AG08395 (cell line): Measurements from ENCODE around the gene WARS2.

ENCODE experiments used
- DNase-seq: peaks from one replicate; pipeline ENCODE4 v3.0.0; 2012; ENCODE audit warnings: mixed read lengths, low spot score

The WARS2 gene

DNA sequence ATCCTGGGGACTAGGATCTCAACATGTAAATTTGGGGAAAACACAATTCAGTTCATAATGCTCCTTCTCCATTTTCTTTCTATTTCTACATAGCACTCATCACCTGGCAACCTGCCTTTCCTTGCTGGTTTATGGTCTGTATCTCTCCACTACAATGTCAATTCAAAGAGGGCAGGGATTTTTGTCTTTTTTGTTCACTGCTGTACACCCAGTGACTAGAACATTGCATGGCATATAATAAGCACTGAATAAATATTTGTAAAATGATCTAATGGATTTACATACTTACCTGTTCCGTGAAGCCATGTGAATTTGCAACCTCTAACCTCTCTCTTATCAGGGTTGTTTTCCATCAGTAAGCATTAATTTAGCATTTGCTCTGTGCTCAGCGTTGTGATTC, 124.9 kb downstream of the WARS2 start:
- DNase-seq, result no peak

DNA sequence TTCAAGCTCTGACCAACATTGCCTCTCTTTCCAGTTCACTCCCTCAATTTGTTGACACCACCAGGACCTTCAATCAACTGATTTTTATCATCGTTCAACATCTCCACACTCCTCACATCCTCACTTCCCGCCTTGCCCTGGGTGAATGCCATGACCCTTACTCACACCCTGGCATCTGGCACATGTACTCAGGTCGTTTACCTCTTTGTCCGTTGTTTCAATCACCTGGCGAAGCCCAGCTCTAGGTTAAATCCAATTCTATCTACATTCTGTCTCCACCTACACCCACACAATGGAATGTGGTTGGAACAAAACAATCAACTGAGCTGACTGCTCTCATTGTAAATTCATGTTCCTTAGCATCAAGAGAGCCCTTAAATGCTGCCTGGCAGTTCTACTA, 128.1 kb downstream of the WARS2 start:
- DNase-seq, result no peak

DNA sequence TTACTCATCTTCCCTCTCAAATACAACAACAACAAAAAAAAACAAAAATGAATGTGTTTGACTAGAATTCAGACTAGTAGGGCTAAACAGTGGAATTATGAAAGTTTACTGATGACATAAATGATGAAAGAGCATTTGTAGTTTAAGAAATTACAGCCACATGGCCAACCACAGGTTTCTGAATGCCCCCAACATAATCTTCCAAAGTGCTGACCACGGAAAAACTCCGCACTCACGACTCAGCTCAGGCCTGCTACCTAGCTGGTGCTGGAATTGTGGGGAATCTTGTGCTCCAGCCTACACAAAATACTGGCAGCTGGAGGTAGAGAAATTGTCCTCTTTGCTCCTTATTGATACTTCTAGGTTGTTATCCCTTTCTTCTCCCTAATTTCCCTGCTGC, 128.7 kb downstream of the WARS2 start:
- DNase-seq, result no peak

DNA sequence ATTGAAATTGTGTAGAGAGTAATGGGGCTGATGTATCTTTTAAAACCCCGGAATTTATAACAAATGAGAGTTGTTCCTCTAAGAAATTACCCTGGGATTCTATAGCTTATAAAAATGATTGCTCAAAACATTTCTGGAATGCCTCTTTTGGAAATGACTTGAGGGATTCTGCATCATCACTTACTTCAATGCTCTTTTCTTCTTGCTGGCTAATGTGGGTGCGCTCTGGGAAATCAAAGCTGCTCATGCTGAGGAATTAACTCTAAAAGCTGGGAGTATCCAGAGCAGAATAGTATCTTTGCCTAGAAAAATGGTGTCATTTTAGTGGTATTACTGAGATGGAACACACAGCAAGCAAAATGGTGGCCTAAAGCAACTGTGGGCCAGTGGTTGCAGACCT, 129.3 kb downstream of the WARS2 start:
- DNase-seq, result no peak

DNA sequence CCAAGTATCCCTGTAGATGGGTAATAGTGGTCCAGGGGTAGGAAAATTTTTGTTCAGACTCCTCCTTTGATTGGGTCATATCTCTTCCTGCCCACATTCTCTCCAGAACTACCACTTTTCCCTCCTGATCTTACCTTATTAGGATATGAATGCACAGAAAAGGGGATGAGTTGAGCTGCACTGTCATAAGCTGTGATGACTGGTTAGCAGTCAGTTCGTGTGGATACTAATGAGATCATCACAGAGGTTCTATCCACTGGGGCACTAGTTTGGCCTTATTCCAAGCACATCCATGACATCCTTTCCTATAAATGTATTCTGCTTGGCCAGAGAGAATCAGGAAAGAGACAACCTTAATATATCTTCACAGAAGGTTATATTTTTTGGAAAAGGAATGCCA, 130.3 kb downstream of the WARS2 start:
- no peak for DNase-seq

DNA sequence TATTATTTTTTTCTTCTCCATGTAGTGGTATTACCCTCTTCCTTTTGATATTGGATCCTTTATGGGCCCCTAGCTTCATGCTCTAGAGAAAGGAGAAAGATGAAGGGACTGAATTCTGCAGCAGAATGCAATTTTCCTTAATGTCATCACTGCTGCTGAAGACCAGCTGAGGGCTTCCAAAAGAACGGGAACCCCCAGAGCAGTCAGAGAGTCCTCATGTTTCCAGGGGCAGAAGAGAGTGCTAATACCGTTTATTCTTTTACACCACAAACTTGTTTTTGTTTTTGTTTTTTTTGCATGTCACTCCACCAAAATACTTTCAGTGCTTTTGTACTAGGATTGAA, 131.2 kb downstream of the WARS2 start:
- no peak for DNase-seq

DNA sequence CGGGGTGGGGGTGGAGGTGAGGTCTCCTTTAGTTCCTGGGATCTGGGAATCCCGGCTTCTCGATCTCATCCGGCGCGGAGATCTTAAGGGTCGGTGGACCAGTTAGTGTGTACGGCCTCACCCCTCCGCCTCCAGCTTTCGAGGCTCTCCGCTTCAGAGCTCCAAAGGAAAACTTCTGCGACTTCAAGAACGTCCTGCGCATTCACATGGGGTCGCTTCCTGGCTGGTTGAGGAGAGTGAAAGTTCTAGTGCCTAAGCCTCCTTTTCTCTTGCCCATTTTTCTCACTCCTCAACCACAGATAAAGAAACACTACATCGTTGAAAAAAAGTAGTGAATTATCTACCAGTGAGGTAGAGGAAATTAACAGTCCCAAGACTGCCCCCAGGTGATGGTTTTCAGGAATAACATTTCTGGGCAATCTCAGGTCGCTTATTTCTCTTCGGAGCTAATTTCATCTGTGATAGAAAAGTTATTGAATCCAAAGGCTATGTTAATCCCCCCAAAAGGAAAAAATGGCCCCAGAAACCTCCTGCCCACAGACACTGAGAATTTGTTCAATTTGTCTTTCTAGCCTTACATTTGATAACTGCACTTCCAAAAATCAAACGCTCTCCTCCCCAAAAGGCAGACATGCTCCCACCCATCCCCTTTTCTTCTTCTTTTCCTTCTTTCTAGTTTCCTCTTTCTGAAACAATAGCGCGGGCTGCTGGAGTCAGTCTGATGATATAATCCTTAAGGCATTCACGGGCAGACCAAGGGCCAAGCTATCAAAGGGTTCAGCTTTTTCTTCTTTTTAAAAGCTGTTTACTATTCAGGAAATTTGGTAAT, 131.8 kb downstream of the WARS2 start:
- DNase-seq, result peak; percentile 56

DNA sequence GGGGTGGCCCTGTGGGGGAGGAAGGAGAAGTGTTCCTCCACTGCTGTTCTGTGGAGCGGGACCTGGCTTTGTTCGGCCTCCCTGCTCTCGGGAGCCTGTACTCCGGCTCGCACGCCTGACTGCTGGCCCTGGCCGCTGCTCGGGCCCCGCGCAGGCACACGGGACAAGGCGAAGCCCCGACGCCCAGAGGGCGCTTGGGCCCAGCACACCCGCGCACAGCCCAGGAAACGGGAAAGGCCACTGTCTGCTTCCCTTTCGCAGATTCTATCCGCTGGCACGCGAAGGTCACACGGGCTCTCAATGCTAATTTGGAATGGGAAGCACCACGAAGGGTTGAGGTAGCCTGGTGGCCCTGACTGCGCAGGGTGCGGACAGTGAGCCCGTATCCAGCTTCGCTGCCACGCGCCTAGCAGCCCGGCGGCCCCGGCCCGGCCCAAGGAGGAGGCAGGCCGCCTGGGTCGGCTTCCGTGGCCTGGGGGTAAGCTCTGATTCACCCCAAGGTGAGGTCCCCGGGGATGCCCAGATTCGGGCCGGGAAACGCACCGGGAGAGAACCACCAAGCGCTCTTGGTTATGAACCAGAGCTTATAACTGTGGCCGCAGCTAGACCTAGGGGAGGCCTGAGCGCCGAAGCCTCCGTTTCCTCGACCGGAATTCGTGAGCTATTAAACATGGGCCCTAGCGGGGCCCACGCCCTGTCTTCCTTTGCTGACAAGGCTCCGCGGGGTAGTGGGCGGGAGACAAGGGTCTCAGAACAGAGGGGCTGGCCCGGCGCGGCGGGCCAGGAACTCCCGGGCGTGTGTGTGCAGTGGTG, 132.6 kb downstream of the WARS2 start:
- no peak for DNase-seq

DNA sequence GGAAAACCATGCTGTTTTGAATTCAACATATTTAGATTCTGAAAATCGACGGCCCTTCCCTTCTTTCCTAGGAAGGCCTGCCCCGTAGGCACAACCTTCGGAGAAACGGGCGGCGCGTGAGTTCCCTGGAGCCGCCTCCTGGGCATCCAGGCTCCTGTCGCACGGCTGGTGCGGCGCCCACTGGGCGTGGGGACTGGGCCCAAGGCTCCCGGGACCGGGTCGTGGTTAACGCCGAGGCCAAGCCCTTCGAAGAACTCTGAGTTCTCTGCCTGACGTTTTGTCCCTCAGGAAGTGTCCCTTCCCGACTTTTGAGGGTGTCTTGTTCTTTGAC, 133.1 kb downstream of the WARS2 start:
- DNase-seq, result no peak

DNA sequence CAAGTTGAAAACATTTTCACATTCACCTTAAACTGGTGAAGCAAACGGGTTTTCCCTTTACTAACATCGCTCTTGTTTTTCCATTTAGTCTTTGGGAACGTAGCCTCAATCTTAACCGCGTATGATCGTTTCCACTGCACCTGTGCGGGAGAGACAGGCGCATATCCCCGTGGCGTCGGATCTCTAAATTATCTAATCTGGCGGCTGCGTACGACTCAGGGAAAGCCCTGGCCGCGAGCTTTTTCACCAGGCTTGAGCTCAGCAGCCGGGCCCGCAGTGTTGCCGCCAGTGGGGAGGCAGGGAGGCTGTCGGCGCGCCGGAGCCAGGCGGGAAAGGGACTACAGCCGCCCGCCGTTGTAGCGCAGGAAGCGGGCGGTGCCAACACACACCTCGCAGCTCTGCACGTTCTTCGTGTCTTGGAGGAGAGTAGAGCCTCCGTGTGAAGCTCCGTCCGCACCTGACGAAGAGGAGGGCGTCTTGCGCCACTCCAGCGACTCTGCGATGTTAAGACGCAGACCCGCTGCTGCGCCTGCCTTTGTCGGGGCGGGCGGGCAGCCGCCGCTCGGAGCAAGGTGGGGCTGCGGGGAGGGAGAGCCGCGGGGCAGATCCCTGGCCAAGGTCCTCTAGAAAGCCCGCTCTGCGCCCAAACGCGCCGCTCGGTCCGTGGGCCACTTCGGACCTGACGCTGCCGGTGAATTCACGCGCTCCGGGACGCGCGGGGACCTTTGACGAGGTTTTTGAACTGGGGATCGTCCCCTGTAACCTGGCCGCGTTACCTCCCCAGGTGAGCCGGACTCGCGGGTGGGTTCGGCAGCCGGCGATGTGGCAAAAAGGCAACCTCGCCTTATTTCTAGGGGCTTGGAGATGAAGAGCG, 133.8 kb downstream of the WARS2 start:
- DNase-seq, result no peak

DNA sequence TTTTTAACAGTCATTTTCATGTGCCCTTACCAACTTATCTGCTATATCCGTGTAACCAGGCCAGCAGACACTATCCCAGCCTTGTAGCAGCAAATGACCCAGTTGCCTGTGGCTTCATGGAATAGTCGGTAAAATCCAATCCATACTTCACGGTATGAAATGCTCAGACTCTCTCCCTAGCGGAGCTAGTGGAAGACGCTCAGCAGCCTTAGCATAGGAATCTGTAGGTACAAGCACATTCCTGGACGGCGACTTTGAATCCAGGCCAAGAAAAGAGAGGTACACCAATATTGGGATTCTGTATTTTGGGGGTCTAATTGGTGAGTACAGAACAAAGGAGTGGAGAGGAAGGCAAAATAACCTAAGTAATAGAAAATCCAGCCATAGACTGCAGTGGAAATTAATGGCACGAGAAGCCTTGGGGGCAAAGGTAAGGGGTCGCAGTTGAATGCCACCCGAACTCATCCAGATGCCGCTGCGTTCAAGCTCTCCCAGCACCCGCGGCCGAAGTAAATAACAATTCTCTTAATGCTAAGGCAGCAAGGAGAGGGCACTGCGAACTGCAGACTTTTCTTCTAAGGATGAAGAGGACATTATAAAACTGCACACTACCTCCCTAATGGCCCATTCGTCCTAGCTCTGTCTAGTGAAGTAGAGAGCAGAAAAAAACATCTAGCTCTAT, 134.6 kb downstream of the WARS2 start:
- no peak for DNase-seq

DNA sequence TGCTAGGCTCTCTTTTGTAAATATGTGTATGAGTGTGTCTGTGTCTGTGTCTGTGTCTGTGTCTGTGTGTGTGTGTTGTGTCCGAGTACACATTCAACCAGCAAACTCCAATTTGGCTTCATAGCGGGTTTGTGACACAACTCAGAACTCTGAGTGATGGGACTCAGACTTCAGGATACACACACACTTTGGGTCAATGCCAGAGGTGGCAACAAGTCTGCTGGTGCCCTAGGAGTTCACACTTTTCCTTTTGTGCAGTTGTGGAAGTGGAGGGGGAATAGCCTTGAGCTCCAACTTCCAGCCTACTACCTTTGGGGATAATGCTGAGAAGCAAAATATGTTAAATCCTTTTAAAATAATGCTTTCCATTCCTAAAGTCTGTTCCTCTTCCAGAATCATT, 135.7 kb downstream of the WARS2 start:
- DNase-seq, result no peak

DNA sequence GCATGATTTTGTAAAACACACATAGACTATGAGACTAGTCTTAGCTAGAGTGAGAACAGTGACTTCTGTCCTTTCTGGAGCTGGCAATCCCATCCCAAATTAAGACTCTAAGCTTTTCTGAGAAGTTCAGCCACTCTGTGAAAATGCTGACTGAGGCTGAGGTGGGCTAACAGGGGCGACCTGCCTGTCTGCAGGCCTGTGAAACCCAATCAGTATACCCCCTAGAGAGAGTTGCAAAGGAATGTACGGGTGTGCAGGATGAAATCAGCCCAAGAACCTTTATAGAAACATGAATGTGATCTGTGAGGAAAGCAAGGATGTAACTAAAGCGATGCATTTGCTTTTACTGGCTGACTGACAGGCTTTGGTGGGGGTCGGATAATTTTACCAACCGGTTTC, 136.3 kb downstream of the WARS2 start:
- DNase-seq, result no peak

DNA sequence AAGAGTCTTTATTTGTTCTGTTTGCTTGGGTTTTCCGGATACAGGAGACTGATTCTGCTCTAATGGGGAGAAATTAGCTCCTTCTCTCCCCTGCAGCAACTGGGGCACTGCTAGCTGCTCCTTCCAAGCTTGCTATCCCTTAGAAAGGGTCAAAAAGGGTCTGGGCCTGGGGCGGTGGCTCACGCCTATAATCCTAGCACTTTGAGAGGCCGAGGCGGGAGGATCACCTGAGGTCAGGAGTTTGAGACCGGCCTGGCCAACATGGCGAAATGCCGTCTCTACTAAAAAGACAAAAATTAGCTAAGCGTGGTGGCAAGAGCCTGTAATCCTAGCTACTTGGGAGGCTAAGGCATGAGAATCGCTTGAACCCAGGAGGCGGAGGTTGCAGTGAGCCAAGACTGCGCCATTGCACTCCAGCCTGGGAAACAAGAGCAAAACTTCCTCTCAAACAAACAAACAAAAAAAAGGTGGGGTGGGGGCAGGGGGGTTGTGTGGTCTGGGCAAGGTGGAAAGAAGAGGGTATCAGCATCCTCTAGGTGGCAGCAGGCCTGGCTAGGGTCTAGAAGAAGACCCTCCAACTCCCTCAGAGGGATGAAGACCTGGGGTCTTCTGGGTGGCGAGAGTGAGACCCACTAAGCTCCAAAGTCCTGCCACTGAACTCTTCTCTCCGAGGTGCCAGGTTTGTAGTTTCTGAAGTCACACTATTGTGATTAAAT, 136.9 kb downstream of the WARS2 start:
- no peak for DNase-seq

DNA sequence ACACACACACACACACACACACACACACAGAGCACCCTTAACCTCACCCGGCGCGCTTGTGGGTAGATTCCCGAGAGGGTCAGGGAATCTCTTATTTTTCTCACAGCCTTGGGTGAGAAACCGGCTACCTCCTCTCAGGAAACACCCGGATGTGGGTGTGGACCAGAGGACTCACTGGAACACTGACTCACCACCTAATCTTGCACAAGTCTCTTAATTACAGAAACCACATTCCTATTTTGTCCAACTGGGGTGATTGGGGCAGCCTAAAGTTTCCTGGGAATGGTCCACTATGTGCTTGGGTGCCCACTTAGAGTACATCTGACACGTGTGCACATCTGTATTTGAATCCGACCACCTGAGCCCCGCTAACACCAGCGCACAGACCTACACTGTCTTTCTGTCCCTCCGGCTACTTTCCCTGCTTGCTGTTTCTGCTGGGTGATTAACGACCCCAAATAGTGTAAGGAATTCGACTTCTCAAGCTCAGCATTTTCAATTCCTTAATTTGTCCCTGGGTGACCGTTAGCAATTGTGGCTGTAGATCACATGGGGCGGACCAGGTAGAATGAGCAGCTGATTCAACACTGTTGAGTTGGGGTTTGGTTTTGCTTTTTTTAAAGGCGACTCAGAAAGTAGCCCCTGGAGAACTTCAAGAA, 138.3 kb downstream of the WARS2 start:
- DNase-seq, result peak; percentile 94

DNA sequence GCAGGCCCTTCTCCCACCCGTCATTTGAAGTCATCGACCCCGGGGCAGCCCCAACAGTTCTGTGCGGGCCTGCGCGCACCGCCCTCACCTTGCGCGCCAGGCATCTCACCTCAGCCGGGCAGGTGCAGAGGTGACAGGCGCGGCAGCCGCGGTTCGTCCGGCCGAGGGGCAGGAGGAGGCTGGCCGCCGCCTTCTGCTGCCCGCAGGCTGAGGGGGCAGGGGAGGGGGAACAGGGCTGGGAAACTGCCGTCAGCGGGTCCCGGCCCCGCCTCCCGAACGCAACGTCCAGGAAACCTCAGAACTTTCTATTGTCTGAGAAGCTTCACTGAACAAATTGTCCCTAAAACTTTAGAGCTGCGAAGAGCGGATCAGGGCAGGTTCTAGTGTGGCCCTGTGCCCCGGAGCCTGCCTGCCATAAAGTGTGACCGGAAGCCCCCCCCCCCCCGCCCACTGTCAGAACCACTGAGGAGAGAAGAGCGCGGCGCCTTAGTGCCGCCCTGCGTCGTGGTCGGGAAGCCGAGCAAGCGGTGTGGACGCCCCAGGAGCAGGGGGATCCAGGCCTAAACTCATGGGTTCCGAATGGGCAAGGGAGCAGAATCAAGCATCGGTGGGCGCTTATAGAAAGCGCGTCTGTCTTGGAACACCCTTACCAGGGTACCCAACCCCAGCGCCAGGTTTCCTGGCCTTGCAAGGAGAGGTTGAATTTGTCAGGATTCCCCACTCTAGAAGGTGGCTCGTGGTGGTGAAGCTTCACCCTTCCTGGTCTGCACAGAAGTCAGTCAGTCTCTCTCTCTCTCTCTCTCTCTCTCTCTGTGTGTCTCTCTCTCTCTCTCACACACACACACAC, 139.0 kb downstream of the WARS2 start:
- DNase-seq, result peak; percentile 15

DNA sequence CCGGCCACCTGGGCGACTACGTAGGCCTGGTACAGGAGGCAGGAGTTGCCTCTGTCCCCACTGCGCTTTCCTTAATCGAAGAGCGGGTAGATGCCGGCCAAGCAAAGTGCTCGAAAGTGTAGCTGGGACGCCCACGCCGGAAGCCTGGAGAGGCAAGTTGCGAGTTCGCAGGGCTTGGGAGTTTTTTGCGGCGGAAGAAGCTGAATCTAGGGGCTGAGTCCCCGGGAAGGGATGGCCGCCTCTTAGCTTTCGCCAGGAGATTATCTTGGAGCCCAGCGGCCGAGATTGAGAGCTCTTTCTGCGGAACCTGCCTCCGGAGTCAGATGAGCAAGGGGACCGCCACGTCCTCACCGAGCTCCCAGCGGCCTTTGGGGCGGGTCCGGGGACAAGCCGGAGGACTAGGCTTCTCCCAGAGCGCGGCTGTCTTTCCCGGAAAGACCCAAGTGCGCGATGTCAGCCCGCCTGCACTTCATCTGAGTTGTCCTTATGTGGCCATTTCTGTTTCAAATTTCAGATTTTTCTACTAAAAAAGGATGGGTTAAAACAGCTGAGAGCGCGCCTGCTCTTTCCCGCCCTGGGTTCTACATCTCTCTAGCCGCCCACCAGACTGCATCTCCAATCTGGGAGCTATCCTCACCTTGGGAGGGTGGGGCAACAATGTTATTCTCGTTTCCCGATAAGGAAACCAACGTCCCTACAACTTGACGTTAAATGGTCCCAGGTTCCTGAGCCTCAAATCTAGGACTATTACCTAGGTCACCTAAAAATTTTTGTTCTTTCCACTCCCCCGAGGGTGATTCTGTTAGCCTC, 139.9 kb downstream of the WARS2 start:
- no peak for DNase-seq

DNA sequence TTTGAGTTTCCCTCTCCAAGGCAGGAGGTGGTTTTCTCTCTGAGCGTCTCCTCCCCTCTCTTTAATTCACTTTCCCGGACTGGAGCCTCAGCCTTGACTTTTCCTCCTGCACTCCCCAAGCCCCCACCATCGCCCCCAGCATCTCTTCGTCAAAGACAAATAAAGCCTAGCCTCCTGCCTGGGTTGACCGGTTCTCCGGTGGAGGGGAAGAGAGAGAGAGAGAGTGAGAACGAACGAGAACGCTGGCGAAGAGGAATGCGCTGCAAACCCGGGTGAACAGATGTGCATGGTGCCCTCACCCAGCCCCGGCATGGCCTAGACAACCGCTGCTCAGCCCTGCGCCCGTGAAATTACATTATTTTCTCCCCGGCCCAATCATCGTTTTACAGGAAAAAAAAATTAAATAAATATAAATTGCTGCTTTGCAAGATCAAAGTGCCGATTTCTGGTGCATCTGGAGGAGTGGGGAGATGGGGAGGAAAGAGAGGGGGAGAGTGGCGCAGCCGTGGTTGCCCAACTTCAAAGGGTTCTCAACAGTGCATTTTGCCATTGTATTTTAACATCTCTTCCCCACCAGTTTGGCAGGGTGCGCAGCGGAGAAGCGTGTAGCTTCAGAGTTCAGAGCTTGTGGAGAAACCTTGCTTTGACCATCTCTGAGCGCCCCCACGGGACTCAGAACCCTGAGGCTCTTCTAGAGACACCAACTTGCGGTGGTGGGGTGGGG, 140.9 kb downstream of the WARS2 start:
- DNase-seq, result no peak
